GM12873 (cell line): ENCODE measurements around the gene PTPN18.

Experiments
- CTCF ChIP-seq: IDR thresholded peaks from 2 replicates; pipeline ENCODE4 v1.5.1; 2012; ENCODE audit warnings: low read depth, mild to moderate bottlenecking, moderate library complexity, low read length, control low read depth; ENCODE audit not compliant: insufficient read depth; ENCODE audit errors: missing control alignments

Gene PTPN18

DNA sequence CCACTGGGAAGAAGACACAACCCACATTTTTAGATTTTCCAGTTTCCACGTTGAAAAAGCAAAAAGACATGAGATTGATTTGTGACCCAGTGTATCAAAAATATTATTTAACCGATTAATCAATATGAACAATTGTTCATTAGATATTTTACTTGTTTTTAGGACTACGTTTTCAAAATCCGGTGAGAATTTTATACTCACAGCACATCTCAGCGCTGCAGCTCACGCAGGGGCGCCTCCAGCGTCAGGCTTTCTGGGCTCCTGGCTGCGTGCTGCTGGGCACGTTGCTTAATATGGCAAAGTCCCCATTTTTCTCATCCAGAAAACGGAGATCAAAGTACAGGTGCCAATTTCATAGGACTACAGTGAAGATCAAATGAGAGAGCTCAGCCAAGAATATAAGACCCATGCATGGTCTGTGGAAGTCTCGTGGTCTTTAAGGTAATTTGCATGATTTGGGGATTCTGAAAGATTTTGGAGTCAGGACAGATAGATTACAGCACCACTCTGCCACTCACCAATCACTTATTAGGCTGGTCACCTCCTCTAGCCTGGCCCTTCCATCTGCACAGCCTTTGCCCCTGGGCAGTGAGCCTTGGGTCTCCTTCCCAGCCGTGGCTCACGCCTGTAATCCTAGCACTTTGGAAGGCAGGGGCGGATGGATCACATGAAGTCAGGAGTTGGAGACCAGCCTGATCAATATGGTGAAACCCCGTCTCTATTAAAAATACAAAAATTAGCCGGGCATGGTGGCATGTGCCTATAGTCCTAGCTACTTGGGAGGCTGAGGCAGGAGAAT is 36.2 kb downstream of the PTPN18 start:
- no peak for TF ChIP-seq CTCF

- TF ChIP-seq CTCF: no peak
Measured at GRCh38 chr2:130393318-130393910, 37.6 kb downstream of the PTPN18 start.

DNA sequence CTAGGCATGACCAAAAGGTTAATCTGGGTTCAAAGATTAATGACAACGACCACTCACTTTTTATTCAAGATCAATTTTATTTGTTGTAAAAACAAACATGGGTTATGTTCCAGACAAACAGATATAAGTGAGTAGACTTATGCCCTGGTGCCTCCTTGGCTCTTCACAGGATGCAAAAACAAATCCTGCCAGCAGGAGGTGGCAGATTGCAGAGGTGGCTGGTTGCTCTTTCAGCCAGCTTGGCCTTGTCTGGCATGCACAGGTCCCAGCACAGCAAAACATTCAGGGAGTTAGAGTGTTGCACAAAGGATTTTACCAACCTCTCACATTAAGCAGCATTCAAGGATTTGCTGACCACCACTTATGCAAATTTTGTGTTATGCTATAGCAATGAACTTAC is 60.8 kb downstream of the PTPN18 start:
- TF ChIP-seq CTCF: peak; percentile 29
